Testis (tissue), 3 donors: ENCODE data around the gene GSG1L. TPM values are rescaled to one million over a fixed set of nuclear protein-coding genes. Genes with fewer than 3 reads are reported as not detected.

ENCODE experiments used
- DNase-seq: peaks from one replicate; pipeline ENCODE4 v3.0.0-alpha.2; 2019
- H3K27ac ChIP-seq, 2 donors: fragments of 200-600 bp; sonication (generic); one replicate each; pipeline ENCODE4 v1.5.1; 2019
- H3K27me3 ChIP-seq: fragments of 200-600 bp; sonication (generic); one replicate; pipeline ENCODE4 v1.5.1; 2019
- H3K36me3 ChIP-seq: fragments of 200-600 bp; sonication (generic); one replicate; pipeline ENCODE4 v1.5.1; 2017; ENCODE audit warnings: low read depth; ENCODE audit errors: missing control alignments
- H3K4me1 ChIP-seq: fragments of 200-600 bp; sonication (generic); one replicate; pipeline ENCODE4 v1.5.1; 2019
- H3K4me3 ChIP-seq, 2 donors: fragments of 200-600 bp; sonication (generic); one replicate each; pipeline ENCODE4 v1.5.1; 2017 to 2019
- H3K9me3 ChIP-seq: fragments of 200-600 bp; sonication (generic); one replicate; pipeline ENCODE4 v1.5.1; 2017
- CTCF ChIP-seq, 3 experiments: fragments of 450-650 bp in 2 of 3; fragments of 200-600 bp in 1 of 3; sonication (generic) in 1 of 3; IDR thresholded peaks; one replicate each; pipeline ENCODE4 v1.5.1; 2016 to 2019; ENCODE audit warnings: antibody characterized with exemption in 3 of 3, mild to moderate bottlenecking in 2 of 3, moderate library complexity in 1 of 3
- POLR2A ChIP-seq: fragments of 450-650 bp; IDR thresholded peaks from one replicate; pipeline ENCODE4 v1.6.1; 2017; ENCODE audit warnings: antibody characterized with exemption, mild to moderate bottlenecking, moderate library complexity
- WGBS, 2 donors: methylation state at CpG; one replicate each; pipeline ENCODE4 v1.1.5; 2018; 5-methylcytosine and 5-hydroxymethylcytosine counted together
- intact Hi-C: fragments of 100-400 bp; cut with DNase I; formaldehyde crosslinking; loops from one replicate; pipeline ENCODE4 v1.15.1; 2023; ENCODE audit warnings: low total_unique reads
- polyA plus RNA-seq: library from polyadenylated mRNA; stranded (reverse); fragments of 350-450 nt; fragmentation: Illumina TruSeq; extraction: RNeasy Lipid Tissue Mini Kit (QIAGEN cat#74804); gene quantifications from one replicate; pipeline ENCODE4 v1.2.3, GENCODE V29; 2014; ENCODE audit warnings: low read depth, low replicate concordance; ENCODE audit not compliant: insufficient read depth
- total RNA-seq, 2 donors: library from RNA; depleted of rRNA; stranded (reverse); fragments of >200 nt; gene quantifications; one replicate each; pipeline ENCODE4 v1.2.3, GENCODE V29; 2016

Gene GSG1L
- total and polyA plus RNA-seq, 3 donors from 2014 or later = 1.1 to 2.8 (median 1.9) TPM

GRCh38 chr16:27781981-27782880 lies 281.3 kb downstream of the GSG1L start:
- Histone ChIP-seq H3K27me3 (no peaks in the 10 kb centered on the region), H3K36me3 (no peaks in the 10 kb centered on the region), H3K9me3 (no peaks in the 10 kb centered on the region), H3K4me3 (no peak overlapping the region), H3K4me1 (no peaks in the 10 kb centered on the region), H3K27ac (no peak overlapping the region)
- intact Hi-C loops = no loop called here
- no peak for DNase-seq
- 71 to 81% methylated on average over 15 to 19 of the region's 19 CpGs for WGBS, 2 donors
- no peak for TF ChIP-seq POLR2A
- TF ChIP-seq CTCF (IDR thresholded peaks at IDR 0.05) = no peak

GRCh38 chr16:27781195-27781524 lies 282.4 kb downstream of the GSG1L start:
- no peaks in the 10 kb centered on the region for H3K4me1 ChIP-seq
- DNase-seq = no peak
- TF ChIP-seq CTCF (IDR thresholded peaks at IDR 0.05) (no peak), POLR2A (no peak)
- no peaks in the 10 kb centered on the region for H3K27me3 ChIP-seq
- H3K36me3 ChIP-seq = no peaks in the 10 kb centered on the region
- H3K4me3 ChIP-seq = no peak overlapping the region
- intact Hi-C loops = no loop called here
- 66 to 70% methylated on average over 5 to 7 of the region's 7 CpGs for WGBS, 2 donors
- no peaks in the 10 kb centered on the region for H3K9me3 ChIP-seq
- no peak overlapping the region for H3K27ac ChIP-seq

- H3K27me3 ChIP-seq = no peaks in the 10 kb centered on the region
- no peaks in the 10 kb centered on the region for H3K4me1 ChIP-seq
- no peak overlapping the region for H3K27ac ChIP-seq
- intact Hi-C loops = no loop called here
- DNase-seq = no peak
- no peak overlapping the region for H3K4me3 ChIP-seq
- WGBS, 2 donors = 85 to 88% methylated on average over 5 to 8 of the region's 8 CpGs
- H3K36me3 ChIP-seq = no peaks in the 10 kb centered on the region
- H3K9me3 ChIP-seq = no peaks in the 10 kb centered on the region
- no peak for TF ChIP-seq POLR2A
- no peak for TF ChIP-seq CTCF (IDR thresholded peaks at IDR 0.05)
Measured at GRCh38 chr16:27780468-27781194, 282.9 kb downstream of the GSG1L start.

- DNase-seq = peak; percentile 55
- H3K9me3 ChIP-seq = no peaks in the 10 kb centered on the region
- H3K27me3 ChIP-seq = no peaks in the 10 kb centered on the region
- WGBS, 2 donors = 59 to 62% methylated on average over 23 of the region's 23 CpGs
- TF ChIP-seq POLR2A (no peak), CTCF (IDR thresholded peaks at IDR 0.05) (peak in 1 of 3 experiments; percentile 18)
- intact Hi-C loops = no loop called here
- no peaks in the 10 kb centered on the region for H3K36me3 ChIP-seq
- H3K4me3 ChIP-seq = no peak overlapping the region
- no peak overlapping the region for H3K27ac ChIP-seq
- H3K4me1 ChIP-seq = no peaks in the 10 kb centered on the region
Measured at GRCh38 chr16:27779641-27780164, 283.8 kb downstream of the GSG1L start.
